ENCODE data around the gene MON2. TPM values are rescaled to one million over a fixed set of nuclear protein-coding genes. Genes with fewer than 3 reads are reported as not detected.

Gene MON2
- total and polyA plus RNA-seq, 2 of the 8 experiments (the other 6 are each of a cell fraction or from before 2014, with no cell fraction given): 3.8 to 21.8 TPM

DNA sequence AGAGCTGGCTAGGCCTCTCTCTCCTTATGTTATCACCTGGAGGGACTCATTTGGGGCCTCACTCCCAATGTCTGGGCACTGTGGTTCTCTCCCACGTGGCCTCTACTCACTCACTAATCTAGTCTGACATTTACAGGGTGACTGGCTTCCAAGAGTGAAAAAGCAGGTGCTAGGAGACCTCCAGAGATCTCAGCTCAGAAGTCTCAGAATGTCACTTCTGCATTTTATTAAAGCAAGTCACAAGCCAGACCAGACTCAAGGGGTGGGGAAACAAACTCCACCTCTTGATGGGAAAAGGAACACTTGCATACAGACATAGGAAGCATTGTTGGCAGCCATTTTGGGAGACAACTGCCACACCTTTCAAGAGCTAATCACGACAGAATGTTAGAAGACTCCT, 175.9 kb downstream of the MON2 start:
- no peak overlapping the region for H2BK20ac ChIP-seq (ENCODE audit: low read length)
- H3K14ac ChIP-seq (ENCODE audit: insufficient read length): no peak overlapping the region
- H3K4me2 ChIP-seq (ENCODE audit: insufficient read depth in 1 of 2, low read depth in 2 of 2, low read length in 2 of 2): no peak overlapping the region
- H3K4me1 ChIP-seq (replicated peaks in 1 of 4; ENCODE audit: control insufficient read depth in 3 of 4, insufficient read depth in 4 of 4, low read length in 3 of 4): peaks cover 0 to 11% (median 5%) of the 10 kb centered on the region in 4 experiments; a peak in 6 of 7 replicates
- H3K18ac ChIP-seq (ENCODE audit: extremely low read depth, low read length): no peak overlapping the region
- no peaks in the 10 kb centered on the region; a peak in 1 of 8 replicates for H3K36me3 ChIP-seq (ENCODE audit: control insufficient read depth in 2 of 4, insufficient read depth in 4 of 4, low read length in 3 of 4)
- CTCF ChIA-PET (ENCODE audit: partially characterized antibody): interaction anchor here (0.6 to 2.7 kb wide), 5 partner anchors 11 to 157 kb away, joined by 3 to 8 read pairs (median 3); no protein-coding TSS in a partner anchor
- H3K23ac ChIP-seq (ENCODE audit: insufficient read length): no peak overlapping the region
- no peaks in the 10 kb centered on the region for H3K79me2 ChIP-seq (ENCODE audit: control insufficient read depth in 1 of 2, insufficient read depth in 2 of 2, low read length in 2 of 2)
- no peaks in the 10 kb centered on the region for H4K20me1 ChIP-seq (replicated peaks in 1 of 2; ENCODE audit: control insufficient read depth in 1 of 2, insufficient read depth in 2 of 2, low read length in 2 of 2)
- no peak for DNase-seq (ENCODE audit: low read depth in 1 of 2, low spot score in 2 of 2)
- H4K5ac ChIP-seq (ENCODE audit: insufficient read length, low read depth, low read length): no peak overlapping the region
- H2AK5ac ChIP-seq (ENCODE audit: low read depth, low read length): no peak overlapping the region
- 90% methylated on average over 2 of the region's 2 CpGs; no CpG with 5 or more reads in 1 of the 2 experiments for WGBS, 2 experiments (ENCODE audit: extremely low coverage in 1 of 2, insufficient coverage in 1 of 2, insufficient read length in 1 of 2, insufficient replicate concordance in 2 of 2, low coverage in 1 of 2, low lambda C conversion rate in 2 of 2, missing lambda C conversion rate in 1 of 2)
- H2BK15ac ChIP-seq (ENCODE audit: low read length): no peak overlapping the region
- no peaks in the 10 kb centered on the region; the same call in 1 of the 2 replicates for H3K79me1 ChIP-seq (ENCODE audit: low read depth, low read length)
- no peak overlapping the region for H4K8ac ChIP-seq (ENCODE audit: extremely low read depth, insufficient read depth, low read length)
- H3K9me3 ChIP-seq (ENCODE audit: insufficient read depth in 2 of 2, low read depth in 1 of 2, low read length in 1 of 2): no peaks in the 10 kb centered on the region
- H3K27ac ChIP-seq (ENCODE audit: low read depth, low read length): no peak overlapping the region
- no peak overlapping the region for H3K9ac ChIP-seq (replicated peaks in 1 of 4; ENCODE audit: extremely low read depth in 1 of 4, low read depth in 3 of 4, low read length in 3 of 4)
- FAIRE-seq: no peak
- no peak overlapping the region for H3K4ac ChIP-seq (replicated peaks; ENCODE audit: insufficient read length, low read depth, low read length)
- no peak overlapping the region for H3K56ac ChIP-seq (replicated peaks; ENCODE audit: insufficient read length, low read depth, low read length)
- no peak overlapping the region for H4K91ac ChIP-seq (replicated peaks; ENCODE audit: insufficient read length, low read length)
- no peak overlapping the region for H3K4me3 ChIP-seq (ENCODE audit: extremely low read depth in 1 of 4, insufficient read depth in 2 of 4, low read depth in 3 of 4, low read length in 4 of 4)
- H2BK120ac ChIP-seq (replicated peaks; ENCODE audit: low read depth, low read length): no peak overlapping the region
- H3K27me3 ChIP-seq (replicated peaks in 1 of 4; ENCODE audit: control insufficient read depth in 3 of 4, extremely low read depth in 1 of 4, insufficient read depth in 3 of 4, low read length in 3 of 4): no peaks in the 10 kb centered on the region
- no peak overlapping the region for H2AFZ ChIP-seq (ENCODE audit: low read length)
- H3K23me2 ChIP-seq (ENCODE audit: low read depth, low read length): no peaks in the 10 kb centered on the region
- no peak overlapping the region for H2BK5ac ChIP-seq (ENCODE audit: low read depth, low read length)
- POLR2A ChIA-PET (ENCODE audit: partially characterized antibody): interaction anchor here (1.1 to 1.4 kb wide), 2 partner anchors 21 to 41 kb away, joined by 4 to 5 read pairs; no protein-coding TSS in a partner anchor
- no peak overlapping the region for H2BK12ac ChIP-seq (ENCODE audit: low read depth, low read length)
- TF ChIP-seq POLR2AphosphoS5 (IDR thresholded peaks at IDR 0.05; ENCODE audit: low read depth, low read length): no peak
- no peak for TF ChIP-seq TBP (IDR thresholded peaks at IDR 0.05; ENCODE audit: low read depth, low read length)
- TF ChIP-seq EZH2 (IDR thresholded peaks at IDR 0.05; ENCODE audit: low read depth, low read length, severe bottlenecking): no peak
- TF ChIP-seq FOSL1 (IDR thresholded peaks at IDR 0.05; ENCODE audit: insufficient read depth, low read depth, low read length): no peak
- TF ChIP-seq CHD1 (IDR thresholded peaks at IDR 0.05; ENCODE audit: low read depth, low read length): no peak
- TF ChIP-seq E2F6 (IDR thresholded peaks at IDR 0.05): no peak
- TF ChIP-seq SIN3A (conservative IDR thresholded peaks at IDR 0.05 in 1 of 2, IDR thresholded peaks at IDR 0.05 in 1 of 2; ENCODE audit: low read depth in 1 of 2, low read length in 2 of 2): no peak
- TF ChIP-seq NRF1 (IDR thresholded peaks at IDR 0.05; ENCODE audit: low read depth, low read length): no peak
- TF ChIP-seq JUN (IDR thresholded peaks at IDR 0.05; ENCODE audit: low read depth, low read length): no peak
- no peak for TF ChIP-seq CBX8 (IDR thresholded peaks at IDR 0.05; ENCODE audit: borderline replicate concordance, low read depth, low read length)
- no peak for TF ChIP-seq POLR2A (IDR thresholded peaks at IDR 0.05; ENCODE audit: control extremely low read depth in 1 of 2, low read depth in 2 of 2, low read length in 2 of 2)
- no peak for TF ChIP-seq NANOG (IDR thresholded peaks at IDR 0.05; ENCODE audit: insufficient read depth, low read depth, low read length, poor library complexity, severe bottlenecking)
- TF ChIP-seq HDAC2 (IDR thresholded peaks at IDR 0.05; ENCODE audit: borderline replicate concordance in 1 of 2, low read depth in 2 of 2, low read length in 2 of 2): no peak
